Medulla oblongata (tissue), 1 donor: ENCODE results near the gene AUNIP.
A peak's percentile ranks its signal among the peaks of the same experiment; 100 is the strongest.

Experiments
- DNase-seq: peaks from one replicate; pipeline ENCODE4 v3.0.0-alpha.2; 2015; ENCODE audit errors: extremely low spot score

The AUNIP gene

DNA sequence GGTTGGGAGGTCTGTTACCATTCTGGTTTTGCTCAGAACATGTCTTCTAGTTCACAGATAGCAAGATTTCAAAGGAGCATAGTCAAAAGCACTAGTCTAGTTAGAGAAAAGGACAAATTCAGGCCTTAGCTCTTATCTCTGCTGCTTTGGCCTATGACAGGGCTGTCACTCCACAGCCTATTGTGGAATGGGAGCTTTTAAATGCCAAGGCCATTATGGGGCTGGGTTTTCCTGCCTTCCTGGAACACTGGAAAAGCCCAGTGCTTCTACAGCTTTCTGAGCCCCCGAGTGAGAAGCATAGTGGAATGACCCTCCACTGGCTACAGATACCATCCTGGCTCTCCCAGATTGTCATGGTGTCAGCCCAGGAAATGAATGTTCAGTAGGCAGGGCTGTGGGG lies 30.2 kb downstream of the AUNIP start:
- no peak for DNase-seq

DNA sequence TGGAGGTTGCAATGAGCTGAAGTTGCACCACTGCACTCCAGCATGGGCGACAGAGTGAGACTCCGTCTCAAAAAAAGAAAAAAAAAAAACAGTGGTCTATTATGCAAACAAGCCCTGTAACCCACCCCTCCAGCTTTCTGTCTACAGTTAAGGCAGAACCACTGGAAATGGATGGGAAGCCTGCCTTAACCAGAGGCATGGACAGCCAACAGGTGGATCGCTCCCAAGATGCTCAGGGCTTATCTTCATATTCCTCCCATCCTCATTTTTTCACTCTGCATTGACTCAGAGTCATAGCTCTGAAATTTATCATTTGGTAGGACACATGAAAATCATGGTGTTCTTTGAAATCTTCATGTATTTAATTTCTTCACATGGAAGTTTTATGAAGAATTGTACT lies 30.8 kb downstream of the AUNIP start:
- no peak for DNase-seq

DNA sequence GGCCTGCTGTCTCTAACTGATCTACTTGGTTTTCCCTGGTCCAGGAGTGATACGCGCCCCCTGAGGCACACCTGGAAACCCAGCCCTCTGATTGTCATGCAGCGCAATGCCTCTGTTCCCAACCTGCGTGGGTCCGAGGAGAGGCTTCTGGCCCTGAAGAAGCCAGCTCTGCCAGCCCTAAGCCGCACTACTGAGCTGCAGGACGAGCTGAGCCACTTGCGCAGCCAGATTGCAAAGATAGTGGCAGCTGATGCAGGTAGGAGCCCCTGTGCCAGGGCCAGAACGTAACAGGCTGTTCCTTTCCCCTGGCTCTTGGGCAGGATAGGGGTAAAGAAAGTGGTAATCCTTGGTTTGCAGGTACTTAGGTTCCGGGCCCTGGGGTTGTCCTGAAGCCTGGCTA lies 32.7 kb downstream of the AUNIP start:
- no peak for DNase-seq

DNA sequence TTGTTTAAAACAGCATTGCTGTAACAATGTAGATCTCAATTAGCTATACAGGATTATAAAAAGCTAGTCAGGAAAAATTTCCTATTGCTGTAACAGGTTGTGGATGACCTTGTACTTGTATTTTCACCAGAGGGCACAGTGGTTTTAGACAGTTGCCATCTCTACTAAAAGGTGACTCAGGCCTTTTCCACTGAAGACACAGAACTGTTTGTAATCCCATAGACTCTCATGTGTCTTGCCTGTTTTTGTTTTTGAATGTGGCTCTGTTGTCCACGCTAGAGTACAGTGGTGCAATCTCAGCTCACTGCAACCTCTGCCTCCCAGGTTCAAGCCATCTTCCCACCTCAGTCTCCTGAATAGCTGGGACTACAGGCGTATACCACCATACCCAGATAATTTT lies 33.7 kb downstream of the AUNIP start:
- peak; percentile 43 for DNase-seq

DNA sequence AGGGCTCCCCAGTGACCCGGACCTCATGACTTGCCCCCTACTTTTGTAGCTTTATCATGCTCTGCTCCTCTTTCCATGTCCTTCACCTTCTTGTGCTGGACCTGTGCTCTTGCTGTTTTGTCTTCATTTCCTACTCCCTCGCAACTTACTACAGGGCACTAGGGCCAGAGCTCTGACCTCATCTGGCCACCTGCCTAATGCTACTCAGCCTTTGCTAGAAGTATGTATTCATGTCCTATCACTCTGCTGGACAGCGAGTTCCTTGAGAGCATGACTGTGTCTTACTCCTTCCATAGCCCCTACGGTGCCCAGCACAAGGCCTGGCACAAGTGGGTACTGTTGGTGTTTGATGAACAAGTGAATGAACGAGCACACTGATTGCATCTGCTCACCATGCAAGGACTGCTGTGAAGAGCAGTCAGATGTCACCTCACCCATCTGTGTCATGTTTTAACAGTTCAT lies 37.6 kb downstream of the AUNIP start:
- no peak for DNase-seq

DNA sequence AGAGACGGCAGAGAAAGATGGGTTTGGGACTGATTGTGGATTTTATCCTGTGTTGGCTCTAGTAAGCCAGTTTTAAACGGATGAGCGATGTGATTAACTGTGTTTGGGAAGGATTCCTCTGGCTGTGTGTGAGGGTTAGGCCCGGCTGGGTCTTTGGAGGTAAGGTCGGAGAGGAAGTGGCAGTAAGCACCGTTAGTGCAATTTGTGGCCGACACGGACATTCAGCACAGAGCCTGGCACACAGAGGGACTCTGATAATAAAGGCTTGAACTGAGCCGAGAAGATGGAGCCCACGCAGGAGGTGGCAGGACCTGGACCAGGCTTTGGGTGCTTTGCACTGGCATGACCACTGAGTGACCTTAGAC lies 38.2 kb downstream of the AUNIP start:
- DNase-seq: no peak

DNA sequence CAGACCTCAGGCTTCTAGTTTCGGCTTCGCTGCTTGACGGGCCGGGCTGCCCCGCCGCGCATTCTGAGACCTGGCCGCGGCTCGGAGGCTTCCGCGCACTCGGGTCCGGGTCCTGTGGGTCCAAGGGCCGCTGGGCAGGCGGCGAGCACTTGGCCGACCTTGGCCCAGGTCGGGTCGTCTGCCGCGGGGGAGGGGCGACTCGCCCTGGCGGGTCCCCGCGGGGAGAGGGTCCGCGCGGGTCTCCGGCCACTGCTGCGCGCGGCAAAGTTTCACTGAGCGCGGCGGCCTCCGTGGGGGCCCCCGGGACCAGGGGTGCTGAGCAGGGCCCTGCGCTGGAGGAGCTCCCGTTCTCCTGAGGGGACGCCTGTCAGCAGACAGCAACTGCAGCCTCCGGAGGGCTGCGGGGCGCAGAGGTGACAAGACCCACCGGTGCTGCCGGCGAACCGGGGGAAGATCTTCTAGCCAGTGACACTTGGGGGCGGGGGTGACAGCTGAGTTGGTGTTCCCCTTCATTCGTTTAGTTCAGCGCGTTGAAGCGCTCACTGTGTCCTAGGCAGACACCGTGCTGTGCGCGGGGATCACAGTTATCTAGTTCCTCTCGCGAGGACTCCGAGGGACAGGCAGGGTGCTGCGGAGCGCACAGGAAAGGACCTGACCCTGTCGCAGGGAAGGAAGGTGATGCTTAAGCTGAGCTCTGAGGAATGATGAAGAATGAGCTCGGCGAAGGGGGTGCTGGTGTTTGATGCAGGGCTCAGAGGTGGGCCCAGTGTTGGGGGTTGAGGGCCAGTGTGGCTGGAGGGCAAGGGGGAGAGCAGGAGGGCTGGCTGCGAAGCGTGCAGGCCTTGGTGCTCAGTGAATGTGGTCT lies 38.8 kb downstream of the AUNIP start:
- DNase-seq: no peak

DNA sequence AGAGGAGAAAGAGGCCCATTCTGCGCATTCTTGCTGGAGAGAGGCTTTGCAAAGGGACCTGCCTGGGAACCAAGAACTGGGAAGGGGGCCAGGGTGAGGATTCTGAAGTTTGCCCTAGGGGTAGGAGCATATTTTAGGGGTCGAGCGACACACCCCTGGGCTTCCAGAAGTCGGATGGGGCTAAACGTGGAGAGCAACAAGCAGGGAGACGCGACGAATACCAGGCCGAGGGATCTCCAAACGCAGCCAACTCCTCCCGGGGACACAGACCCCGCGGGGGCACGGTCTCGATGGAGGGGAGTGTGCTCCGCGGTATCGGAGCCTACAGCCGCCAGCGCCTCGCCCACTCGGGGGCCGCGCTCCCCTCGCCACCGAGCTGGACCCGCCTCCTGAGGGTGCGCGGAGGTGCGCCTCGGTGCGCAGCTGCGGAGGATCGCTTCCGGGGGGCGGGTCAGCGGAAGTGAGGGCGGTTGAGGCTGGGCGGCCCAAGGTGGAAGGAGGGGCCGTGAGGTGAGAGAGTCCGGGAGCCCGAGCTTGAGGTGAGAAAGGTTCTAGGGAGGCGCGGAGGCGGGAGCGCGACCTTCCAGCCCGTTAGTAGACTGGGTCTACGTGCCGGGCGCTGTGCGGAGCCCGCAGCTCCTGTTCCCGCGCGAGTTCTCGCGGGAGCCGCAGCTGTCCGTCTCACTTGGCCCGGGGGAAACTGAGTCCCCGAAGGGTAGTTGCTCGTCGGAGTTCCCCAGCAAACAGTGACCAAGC lies 39.6 kb downstream of the AUNIP start, which contains the start of gene MTFR1L:
MTFR1L (plus strand) TSS at position 464 of the 756 bp plus-strand sequence. CDS start 3,151 bp downstream, outside the sequence.
- DNase-seq: peak; percentile 86

DNA sequence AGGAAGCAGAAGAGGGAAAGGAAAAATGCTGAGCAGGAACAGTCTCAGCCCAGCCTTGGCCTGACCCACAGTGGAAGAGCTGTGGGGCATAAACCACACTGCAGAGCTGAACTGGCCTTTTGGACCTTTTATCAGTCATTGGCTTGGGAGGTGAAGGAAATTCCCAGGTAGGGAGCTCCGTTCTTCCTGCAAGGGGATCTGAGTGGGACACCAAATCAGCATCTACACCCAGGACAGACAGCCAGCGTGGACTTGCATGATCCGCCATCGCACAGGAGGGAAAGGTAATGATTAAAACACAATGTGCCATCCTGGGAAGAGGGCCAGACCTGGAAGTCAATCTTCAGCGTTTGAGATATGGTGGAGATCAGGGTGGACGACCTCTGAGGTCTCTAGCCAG lies 40.7 kb downstream of the AUNIP start:
- no peak for DNase-seq

DNA sequence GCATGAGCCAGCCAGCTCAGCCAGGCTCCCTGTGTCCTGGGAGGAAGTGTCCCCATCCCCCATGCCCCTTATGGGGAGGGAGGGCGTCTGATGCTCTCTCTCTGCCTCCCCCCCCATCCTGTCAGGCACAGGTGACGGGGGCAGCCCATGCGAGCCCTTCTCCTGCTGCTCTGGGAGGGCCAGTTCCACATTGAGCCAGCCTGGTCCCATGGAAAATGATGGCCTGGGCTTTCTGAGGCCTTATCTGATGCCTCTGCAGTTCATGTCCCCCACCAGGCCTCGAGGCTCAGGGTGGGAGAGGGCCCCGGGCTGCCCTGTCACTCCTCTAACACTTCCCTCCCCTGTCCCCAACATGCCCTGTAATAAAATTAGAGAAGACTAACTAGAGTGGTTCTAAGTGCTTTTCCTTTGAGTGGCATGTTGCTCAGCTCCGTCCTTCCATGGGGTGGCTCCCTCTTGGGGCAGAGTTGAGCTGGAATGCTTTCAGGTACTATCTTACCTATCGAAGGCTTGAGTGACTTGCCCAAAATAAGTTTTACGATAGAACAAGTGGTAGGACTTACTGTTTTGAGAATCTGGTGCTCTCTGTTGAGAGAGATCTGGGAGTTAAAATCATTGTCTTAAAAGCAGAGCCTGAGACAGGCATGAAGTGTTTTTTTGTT lies 41.3 kb downstream of the AUNIP start:
- DNase-seq: no peak

DNA sequence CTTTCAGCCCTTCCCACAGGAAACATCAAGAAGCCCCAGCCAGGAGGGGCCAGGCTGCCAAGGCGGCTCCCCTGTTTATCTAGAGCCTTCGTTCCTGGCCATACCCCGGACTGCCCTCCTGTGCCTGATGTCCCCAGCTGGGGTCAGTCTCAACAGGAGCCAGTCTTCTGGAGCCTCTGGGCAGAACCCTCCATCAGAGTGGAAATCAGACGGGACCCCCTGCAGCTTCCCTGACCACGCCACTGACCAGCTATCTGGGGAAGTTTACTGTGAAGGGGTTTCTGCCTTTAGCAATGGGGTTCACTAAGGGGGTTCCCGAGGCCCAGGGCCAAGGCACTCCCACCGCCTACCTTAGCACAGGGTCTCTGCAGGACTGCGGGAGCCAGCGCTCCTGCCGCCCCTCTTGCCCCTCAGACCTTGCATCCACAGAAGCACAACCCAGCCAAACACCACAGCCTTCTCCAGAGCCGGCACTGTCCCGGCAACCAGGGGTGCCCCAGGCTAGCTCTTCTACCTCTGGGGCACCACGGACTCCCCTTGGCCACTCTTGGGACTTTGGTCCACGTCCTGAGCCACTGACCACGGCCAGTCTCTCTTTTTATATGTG lies 43.0 kb downstream of the AUNIP start:
- no peak for DNase-seq

DNA sequence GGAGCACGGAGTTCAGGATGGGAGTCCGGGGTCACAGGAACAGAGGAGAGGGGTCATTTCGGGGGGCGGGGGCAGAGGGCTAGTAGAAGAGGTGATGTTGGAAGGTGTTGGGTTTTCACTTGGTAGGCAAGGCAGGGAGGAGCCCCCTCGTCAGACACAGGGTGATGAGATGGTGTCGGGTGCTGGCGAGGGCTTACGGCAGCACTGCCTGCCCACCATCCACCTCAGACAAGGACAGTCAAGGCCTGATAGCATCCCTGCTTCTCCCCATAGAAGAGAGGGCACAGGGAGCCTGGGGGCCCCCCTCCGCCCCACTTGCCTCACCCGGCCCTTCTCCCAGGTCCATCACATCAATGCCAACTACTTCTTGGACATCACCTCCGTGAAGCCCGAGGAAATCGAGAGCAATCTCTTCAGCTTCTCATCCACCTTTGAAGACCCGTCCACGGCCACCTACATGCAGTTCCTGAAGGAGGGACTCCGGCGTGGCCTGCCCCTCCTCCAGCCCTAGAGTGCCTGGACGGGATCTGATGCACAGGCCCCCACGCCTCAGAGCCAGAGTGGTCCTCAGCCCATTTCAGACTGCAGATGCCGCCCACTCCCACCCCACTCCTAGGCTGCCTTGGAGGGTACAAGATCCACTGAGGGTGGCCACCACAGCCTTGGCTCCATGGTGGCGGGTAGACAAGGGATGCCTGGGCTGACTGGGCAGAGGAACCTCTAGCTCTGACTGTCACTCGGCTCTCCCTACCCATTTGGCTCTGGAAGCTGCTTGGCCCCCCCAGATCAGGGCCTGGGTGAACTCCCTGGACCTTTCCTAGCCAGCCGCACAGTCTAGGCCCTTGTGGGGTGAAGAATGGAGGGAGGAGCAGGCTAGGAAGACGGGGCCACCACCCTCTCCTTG lies 43.8 kb downstream of the AUNIP start:
- DNase-seq: no peak

DNA sequence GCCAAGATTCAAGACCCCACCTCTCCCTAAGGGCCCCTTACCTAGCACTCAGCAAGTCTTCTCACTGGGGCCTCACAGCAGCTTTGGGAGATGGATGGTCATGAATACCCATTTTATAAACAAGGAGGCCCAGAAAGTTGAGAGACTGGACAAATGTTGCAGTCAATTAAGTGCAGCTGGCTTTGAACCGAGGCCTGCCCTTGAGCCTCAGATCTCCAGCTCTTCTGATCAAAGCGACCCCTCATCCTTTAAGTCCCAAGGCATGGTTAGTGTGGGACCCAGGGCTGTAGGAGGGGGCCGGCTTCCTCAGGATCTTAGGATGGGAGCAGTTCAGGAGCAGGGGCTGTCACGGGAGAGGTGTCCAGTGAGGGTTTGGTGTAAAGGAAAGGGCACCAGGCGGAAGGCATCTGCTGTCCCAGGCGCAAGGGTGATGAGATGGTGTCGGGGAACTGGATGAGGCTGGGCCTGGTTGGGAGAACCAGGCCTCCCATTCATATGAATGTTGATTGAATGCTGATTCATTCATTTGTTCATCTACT lies 44.6 kb downstream of the AUNIP start:
- no peak for DNase-seq

DNA sequence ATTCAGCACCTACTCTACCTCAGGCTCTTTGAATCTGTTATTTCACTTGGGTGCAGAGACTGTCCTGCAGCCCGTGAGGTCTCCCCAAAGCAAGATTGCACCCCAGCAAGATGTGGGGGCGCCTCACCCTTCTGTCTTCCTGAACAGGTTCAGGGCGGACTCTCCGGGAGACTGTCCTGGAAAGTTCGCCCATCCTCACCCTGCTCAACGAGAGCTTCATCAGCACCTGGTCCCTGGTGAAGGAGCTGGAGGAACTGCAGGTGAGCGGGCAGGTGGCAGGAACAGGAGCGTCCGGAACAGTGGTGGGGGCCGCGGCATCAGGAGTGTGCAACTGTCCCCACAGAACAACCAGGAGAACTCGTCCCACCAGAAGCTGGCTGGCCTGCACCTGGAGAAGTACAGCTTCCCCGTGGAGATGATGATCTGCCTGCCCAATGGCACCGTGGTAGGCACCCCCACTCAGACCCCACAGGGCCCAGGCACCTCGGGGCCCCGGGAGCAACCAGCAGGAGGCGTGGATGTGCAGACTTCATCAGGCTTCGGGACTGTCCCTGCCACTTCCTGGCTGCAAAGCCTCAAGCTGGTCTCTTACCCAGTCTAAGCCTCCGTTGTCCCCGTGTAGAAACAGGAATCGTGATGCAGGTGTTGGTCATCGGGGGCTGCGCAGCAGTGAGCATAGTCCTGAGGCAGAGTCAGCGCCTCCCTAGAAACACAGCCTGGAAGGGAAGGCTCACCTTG lies 45.4 kb downstream of the AUNIP start:
- DNase-seq: no peak

DNA sequence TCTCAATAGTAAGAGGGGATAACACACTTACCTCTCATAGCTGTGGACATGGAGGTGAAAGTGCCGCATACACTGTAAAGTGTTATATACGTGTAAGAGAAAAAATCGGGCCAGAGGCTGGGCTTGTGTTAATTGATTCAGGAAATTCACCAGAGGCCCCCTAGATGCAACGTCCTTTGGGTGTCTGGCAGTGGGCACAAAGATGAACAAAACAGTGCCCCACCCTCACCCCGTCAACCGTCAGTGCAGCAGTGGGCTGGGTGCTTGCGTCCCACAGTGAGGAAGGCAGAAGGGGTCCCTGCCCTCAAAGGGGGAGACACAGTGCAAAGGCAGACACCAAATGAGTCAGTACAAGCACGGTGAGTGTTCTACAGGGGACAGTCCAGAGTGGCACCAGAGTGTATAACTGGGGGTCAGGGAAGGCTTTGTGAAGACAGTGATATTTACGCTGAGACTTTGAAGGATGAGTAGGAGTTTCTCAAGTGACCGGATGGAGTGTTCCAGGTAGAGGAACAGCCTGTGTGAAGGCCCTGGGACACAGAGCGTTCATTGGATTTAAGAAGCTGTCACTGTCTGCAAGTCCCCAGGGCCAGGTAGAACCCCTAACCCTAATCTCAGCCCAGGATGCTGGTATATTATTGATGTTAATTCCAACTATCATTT lies 46.1 kb downstream of the AUNIP start:
- no peak for DNase-seq

DNA sequence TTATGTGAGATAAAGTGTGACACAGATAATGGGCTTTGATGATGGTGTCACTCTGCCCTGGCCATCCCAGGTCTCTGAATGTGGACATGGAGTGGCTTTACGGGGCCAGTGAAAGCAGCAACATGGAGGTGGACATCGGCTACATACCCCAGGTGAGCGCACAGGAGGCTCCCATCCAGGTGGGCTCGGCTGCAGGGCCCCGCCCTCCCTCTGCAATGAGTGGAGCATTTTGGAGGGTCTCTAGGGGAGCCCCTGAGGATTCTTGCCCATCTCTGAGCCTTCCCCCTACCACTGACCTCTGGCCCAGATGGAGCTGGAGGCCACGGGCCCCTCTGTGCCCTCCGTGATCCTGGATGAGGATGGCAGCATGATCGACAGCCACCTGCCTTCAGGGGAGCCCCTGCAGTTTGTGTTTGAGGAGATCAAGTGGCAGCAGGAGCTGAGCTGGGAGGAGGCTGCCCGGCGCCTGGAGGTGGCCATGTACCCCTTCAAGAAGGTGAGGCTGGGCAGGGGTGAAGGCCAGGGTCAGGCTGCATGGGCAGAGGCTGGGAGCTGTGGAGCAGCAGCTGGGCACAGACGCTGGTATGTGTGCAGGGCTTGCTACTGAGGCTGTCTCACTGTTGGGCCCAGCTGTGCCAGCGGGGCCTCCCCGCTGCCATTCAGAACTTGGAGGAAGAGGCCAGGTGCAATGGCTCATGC lies 47.7 kb downstream of the AUNIP start:
- no peak for DNase-seq

DNA sequence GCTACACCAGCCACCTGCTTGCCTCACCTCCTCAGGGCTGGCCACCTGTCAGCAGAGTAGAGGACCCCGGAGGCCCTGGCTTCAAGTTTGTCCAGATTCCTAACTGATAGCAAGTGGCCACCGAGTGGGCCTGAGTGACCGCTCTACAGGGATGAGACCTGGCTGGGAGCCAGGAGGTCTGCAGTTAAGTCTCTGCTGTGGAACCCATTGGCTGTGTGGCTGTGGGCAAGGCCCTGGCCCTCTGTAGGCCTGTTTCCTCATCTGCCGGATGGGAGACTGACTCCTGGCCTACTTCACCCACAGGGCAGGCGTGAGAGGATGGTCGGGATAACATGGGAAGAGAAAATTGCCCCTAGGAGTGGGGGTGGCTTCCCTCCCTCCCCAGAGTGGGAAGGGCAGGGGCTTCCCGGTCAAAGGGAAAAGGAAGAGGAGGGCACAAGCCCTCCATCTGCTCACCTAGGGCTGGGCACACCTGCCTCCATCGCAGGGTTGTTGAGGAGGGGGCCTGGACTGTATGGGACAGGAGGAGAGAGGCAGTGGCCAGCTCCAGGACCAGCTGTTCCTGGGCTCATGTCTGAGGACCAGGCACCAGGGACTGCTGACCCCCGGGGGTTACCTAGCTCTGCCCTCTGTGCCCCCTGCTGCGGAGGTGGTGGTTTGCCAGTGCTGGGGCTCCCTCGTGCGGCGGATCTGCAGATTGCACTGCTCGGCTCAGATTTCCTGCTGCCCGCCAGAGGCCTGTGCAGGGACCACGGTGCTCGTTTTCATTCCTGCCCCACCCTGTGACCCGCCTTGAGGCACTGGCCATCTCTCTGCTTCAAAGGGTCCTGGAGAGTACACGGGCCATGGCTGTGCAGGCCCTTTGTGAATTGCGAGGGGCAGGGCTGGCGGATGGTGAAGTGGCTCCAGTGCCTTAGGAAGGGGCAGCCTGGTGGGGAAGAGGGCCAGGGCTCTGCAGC lies 48.6 kb downstream of the AUNIP start:
- DNase-seq: peak; percentile 65

DNA sequence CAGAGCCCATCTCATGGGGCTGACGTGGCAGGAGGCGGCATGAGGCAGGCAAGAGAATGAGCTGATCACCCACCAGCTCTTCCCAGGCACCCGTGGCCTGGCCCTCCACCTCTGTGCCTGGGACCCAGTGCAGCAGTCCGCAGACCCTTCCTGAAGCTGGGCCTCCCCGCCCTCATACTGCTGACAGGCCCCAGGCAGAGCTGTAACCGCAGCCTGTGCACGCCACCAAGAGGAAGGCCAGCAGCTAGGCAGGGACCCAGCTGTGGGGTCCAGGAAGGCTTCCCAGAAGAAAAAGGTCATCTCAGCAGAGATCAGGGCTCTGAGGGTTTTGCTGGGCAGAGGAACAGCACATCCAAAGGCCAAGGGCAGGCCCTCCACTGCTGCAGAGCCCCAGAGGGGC lies 49.3 kb downstream of the AUNIP start:
- DNase-seq: no peak
